NCI-H1436 treated with DMSO at 0.1 percent for 48 hours (cell line): Measurements from ENCODE around the gene CENPX.

ENCODE experiments used
- DNase-seq: peaks from one replicate; lab custom pipeline; 2025; lab: John Stamatoyannopoulos, UW

The CENPX gene

GRCh38 chr17:82012261-82012639 is 10.4 kb downstream of the CENPX start:
- DNase-seq = no peak

GRCh38 chr17:82011617-82012187 is 11.0 kb downstream of the CENPX start:
- DNase-seq = no peak

- no peak for DNase-seq
Observed at GRCh38 chr17:82010575-82011525, 11.8 kb downstream of the CENPX start.

GRCh38 chr17:82009413-82009812 is 13.3 kb downstream of the CENPX start:
- DNase-seq = no peak

- DNase-seq = no peak
Observed at GRCh38 chr17:82008941-82009405, 13.7 kb downstream of the CENPX start.

- DNase-seq = no peak
Observed at GRCh38 chr17:82008258-82008940, 14.3 kb downstream of the CENPX start.

GRCh38 chr17:82007495-82008257 is 15.0 kb downstream of the CENPX start:
- no peak for DNase-seq

- DNase-seq = no peak
Observed at GRCh38 chr17:82007228-82007494, 15.5 kb downstream of the CENPX start.

GRCh38 chr17:82006468-82007227 is 16.0 kb downstream of the CENPX start:
- DNase-seq = no peak

GRCh38 chr17:82005701-82006348 is 16.9 kb downstream of the CENPX start:
- no peak for DNase-seq

- no peak for DNase-seq
Observed at GRCh38 chr17:82004517-82005455, 17.9 kb downstream of the CENPX start.

GRCh38 chr17:82003411-82004381 is 19.0 kb downstream of the CENPX start:
- no peak for DNase-seq

GRCh38 chr17:82001571-82002056 is 21.1 kb downstream of the CENPX start:
- no peak for DNase-seq

GRCh38 chr17:82000803-82001570 is 21.7 kb downstream of the CENPX start:
- DNase-seq = no peak

- DNase-seq = no peak
Observed at GRCh38 chr17:81999976-82000802, 22.5 kb downstream of the CENPX start.

GRCh38 chr17:81999587-81999975 is 23.1 kb downstream of the CENPX start:
- DNase-seq = no peak
